Measurements from ENCODE around the gene GDF10.

Gene GDF10

DNA sequence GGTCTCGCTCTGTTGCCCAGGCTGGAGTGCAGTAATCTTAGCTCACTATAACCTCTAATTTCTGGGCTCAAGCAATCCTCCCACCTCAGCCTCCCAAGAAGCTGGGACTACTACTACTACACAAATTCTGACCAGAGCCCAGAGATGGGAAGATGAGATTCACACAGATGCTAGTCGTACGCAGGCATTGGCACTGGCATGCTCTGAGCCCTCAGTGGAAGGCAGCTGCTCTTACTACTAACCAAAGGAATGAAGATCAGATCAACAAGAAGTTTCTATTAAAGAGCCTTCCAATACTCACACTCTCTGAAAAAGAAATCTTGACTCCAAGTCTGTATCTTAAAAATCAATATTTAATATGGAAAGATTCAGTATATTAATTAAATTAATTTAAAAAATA lies 32.9 kb downstream of the GDF10 start:
- TF ChIP-seq ZNF280D (tag by site-specific recombination; IDR thresholded peaks at IDR 0.05) (no peak), ZNF140 (tag by site-specific recombination; IDR thresholded peaks at IDR 0.05) (no peak), ZBTB26 (tag by site-specific recombination; optimal IDR thresholded peaks at IDR 0.05) (no peak), ZNF501 (tag by site-specific recombination; IDR thresholded peaks at IDR 0.05) (no peak), HOXD13 (CRISPR knock-in tag; IDR thresholded peaks at IDR 0.05; ENCODE audit: borderline replicate concordance) (no peak), GLIS1 (tag by site-specific recombination; IDR thresholded peaks at IDR 0.05) (no peak), SP7 (tag by site-specific recombination; IDR thresholded peaks at IDR 0.05) (no peak), ZNF2 (tag by site-specific recombination; IDR thresholded peaks at IDR 0.05) (no peak)
- Histone ChIP-seq H3K4me1 (ENCODE audit: control insufficient read depth, insufficient read depth, low read length) (no peaks in the 10 kb centered on the region), H3K36me3 (ENCODE audit: control insufficient read depth in 2 of 2, insufficient read depth in 1 of 2, low read length in 2 of 2) (no peaks in the 10 kb centered on the region), H3K9me3 (ENCODE audit: control insufficient read depth, insufficient read depth, low read depth, low read length) (no peaks in the 10 kb centered on the region), H3K27ac (ENCODE audit: extremely low read depth, low read depth, low read length) (no peak overlapping the region), H3K4me3 (ENCODE audit: low read depth, low read length) (no peak overlapping the region)
- POLR2A ChIA-PET: no interaction called here
- CTCF ChIA-PET: interaction anchor here (0.6 to 2.7 kb wide), 5 partner anchors 8 to 308 kb away, joined by 3 to 16 read pairs (median 3); no protein-coding TSS in a partner anchor

DNA sequence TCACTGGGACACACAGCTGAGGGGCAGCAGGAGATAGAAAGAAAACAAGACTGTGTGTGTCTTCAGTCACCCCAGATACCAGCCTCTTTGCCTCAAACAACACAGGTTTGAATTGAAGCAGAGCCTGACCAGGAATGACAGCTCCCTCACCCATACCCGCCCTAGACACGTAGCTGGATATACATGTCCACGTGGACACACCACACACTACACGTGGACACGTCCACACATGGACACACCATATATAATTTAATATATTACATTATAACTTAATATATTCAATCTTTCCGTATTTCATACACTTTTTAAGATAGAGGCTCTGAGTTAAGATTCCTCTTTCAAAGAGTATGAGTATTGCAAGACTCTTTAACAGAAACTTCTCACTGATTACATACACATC lies 33.5 kb downstream of the GDF10 start:
- Histone ChIP-seq H3K36me3 (ENCODE audit: control insufficient read depth in 2 of 2, insufficient read depth in 1 of 2, low read length in 2 of 2) (no peaks in the 10 kb centered on the region), H3K9me3 (ENCODE audit: control insufficient read depth, insufficient read depth, low read depth, low read length) (no peaks in the 10 kb centered on the region), H3K4me1 (ENCODE audit: control insufficient read depth, insufficient read depth, low read length) (no peaks in the 10 kb centered on the region), H3K4me3 (ENCODE audit: low read depth, low read length) (no peak overlapping the region), H3K27ac (ENCODE audit: extremely low read depth, low read depth, low read length) (no peak overlapping the region)
- TF ChIP-seq ZSCAN23 (tag by site-specific recombination; IDR thresholded peaks at IDR 0.05): no peak
- TF ChIP-seq OSR2 (tag by site-specific recombination; IDR thresholded peaks at IDR 0.05): no peak
- ChIA-PET CTCF (interaction anchor here (0.6 to 2.2 kb wide), 2 partner anchors 129 to 309 kb away, joined by 3 to 11 read pairs; no protein-coding TSS in a partner anchor), POLR2A (no interaction called here)

DNA sequence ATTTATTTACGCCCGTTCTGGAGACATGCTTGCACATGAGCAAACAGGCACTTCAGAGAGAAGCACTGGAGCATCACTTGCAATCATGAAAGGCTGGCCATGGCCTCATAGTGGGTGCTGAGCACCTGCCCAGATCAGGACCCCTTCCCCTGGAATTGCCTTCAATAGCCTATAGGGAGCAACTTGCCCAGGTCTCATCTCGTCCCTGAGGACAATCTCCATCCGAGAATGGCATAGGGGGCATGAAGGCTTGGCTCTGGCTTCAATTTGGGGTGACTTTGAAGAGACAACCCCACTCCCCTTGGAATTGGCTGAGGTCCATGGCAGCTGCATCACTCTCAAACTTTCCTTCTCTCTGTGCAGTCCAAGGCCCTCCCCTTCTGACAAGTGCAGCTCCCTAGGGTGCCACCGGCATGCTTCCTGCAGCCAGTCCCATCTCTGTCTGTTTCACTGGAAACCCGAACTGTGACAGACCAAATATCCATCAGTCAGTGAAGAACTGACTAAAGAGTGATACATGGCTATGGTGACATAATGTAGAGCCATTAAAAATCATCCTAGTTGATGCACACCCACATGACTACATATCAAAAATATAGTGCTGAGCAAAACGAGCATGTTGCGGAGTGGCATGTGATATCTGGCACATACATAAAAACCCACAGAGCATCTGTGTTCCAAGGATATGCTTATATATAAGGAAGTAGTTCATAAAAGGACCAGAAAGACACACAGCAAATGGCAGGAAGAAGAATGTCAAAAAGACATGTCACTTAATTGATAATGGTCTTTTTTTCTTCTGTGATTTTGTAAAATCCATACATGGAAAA lies 34.7 kb downstream of the GDF10 start:
- CTCF ChIA-PET: no interaction called here
- POLR2A ChIA-PET: no interaction called here
- no peaks in the 10 kb centered on the region for H3K4me1 ChIP-seq (ENCODE audit: control insufficient read depth, insufficient read depth, low read length)
- H3K9me3 ChIP-seq (ENCODE audit: control insufficient read depth, insufficient read depth, low read depth, low read length): no peaks in the 10 kb centered on the region
- H3K36me3 ChIP-seq (ENCODE audit: control insufficient read depth in 2 of 2, insufficient read depth in 1 of 2, low read length in 2 of 2): no peaks in the 10 kb centered on the region
- H3K27ac ChIP-seq (ENCODE audit: extremely low read depth, low read depth, low read length): no peak overlapping the region
- no peak overlapping the region for H3K4me3 ChIP-seq (ENCODE audit: low read depth, low read length)
- TF ChIP-seq ZFP37 (tag by site-specific recombination; IDR thresholded peaks at IDR 0.05) (no peak), ZNF23 (tag by site-specific recombination; IDR thresholded peaks at IDR 0.05; ENCODE audit: borderline replicate concordance) (no peak), ZNF398 (tag by site-specific recombination; IDR thresholded peaks at IDR 0.05) (no peak), ZNF621 (tag by site-specific recombination; IDR thresholded peaks at IDR 0.05) (no peak), ZFP69B (tag by site-specific recombination; IDR thresholded peaks at IDR 0.05) (no peak), ZNF214 (tag by site-specific recombination; IDR thresholded peaks at IDR 0.05; ENCODE audit: borderline replicate concordance) (no peak), ELK4 (IDR thresholded peaks at IDR 0.05; ENCODE audit: borderline replicate concordance, low read depth, low read length) (no peak), ZBTB17 (tag by site-specific recombination; IDR thresholded peaks at IDR 0.05) (no peak), ZNF350 (tag by site-specific recombination; IDR thresholded peaks at IDR 0.05) (no peak)
- TF ChIP-seq, protein P1, sequence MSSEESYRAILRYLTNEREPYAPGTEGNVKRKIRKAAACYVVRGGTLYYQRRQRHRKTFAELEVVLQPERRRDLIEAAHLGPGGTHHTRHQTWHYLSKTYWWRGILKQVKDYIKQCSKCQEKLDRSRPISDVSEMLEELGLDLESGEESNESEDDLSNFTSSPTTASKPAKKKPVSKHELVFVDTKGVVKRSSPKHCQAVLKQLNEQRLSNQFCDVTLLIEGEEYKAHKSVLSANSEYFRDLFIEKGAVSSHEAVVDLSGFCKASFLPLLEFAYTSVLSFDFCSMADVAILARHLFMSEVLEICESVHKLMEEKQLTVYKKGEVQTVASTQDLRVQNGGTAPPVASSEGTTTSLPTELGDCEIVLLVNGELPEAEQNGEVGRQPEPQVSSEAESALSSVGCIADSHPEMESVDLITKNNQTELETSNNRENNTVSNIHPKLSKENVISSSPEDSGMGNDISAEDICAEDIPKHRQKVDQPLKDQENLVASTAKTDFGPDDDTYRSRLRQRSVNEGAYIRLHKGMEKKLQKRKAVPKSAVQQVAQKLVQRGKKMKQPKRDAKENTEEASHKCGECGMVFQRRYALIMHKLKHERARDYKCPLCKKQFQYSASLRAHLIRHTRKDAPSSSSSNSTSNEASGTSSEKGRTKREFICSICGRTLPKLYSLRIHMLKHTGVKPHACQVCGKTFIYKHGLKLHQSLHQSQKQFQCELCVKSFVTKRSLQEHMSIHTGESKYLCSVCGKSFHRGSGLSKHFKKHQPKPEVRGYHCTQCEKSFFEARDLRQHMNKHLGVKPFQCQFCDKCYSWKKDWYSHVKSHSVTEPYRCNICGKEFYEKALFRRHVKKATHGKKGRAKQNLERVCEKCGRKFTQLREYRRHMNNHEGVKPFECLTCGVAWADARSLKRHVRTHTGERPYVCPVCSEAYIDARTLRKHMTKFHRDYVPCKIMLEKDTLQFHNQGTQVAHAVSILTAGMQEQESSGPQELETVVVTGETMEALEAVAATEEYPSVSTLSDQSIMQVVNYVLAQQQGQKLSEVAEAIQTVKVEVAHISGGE (tag by site-specific recombination; conservative IDR thresholded peaks at IDR 0.05; ENCODE audit: low read depth): no peak
